ENCODE data around the gene PRAMEF18. TPM values are rescaled to one million over a fixed set of nuclear protein-coding genes. Genes with fewer than 3 reads are reported as not detected.
"Not testable (repeated sequence)": the region's sequence is repeated elsewhere in the genome, so short reads cannot be mapped to it uniquely, and the experiment has no call there.

PRAMEF18 gene
- not detected for total RNA-seq
- under 1 TPM in 1 of 2 donors, not detected in 1; 0.08 TPM for polyA plus RNA-seq (ENCODE audit: insufficient read length in 2 of 2)
- long read RNA-seq, donor 1, result 0 reads
- long read RNA-seq, donor 2, result 0 reads
- long read RNA-seq, donor 3, result 0 reads
- long read RNA-seq, donor 4, result 0 reads

DNA sequence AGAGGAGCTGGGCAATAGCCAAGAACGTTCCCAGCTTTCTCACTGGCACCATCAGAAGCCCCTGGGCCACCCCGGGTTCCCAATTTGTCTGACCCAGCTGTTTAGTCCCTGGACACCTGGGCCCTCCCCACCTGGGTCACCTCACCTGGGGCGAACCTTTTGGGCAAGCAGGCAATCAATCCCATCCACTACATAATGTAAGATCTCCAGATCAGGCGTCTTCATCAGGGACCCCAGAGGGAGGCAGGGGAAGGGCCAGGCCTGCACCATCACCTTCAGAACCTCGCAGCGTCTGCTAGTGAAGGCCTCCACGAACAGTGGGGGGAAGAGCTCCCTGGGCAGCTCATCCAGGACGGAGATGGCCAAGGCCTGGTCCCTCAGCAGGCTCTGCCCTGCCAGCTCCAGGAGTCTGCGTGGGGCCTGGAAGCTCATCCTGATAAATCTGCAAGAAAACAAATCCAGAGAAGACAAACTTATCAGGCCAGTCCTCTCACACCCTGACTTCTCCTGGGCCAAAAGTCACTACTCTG, at the start of gene PRAMEF18:
PRAMEF18 (minus strand) TSS at position 480 of the 530 bp plus-strand sequence; CDS start at position 432, 48 bp downstream.
- not testable (repeated sequence) for H3K27ac ChIP-seq (ENCODE audit: low read depth, low read length); DNase-seq (ENCODE audit: low read depth in 4 of 6, low spot score in 6 of 6); H3K4me3 ChIP-seq (ENCODE audit: low read depth, low read length); H3K36me3 ChIP-seq (ENCODE audit: control insufficient read depth, insufficient read depth, low read length); H3K4me1 ChIP-seq (ENCODE audit: control insufficient read depth, insufficient read depth, low read length); H3K9me3 ChIP-seq (ENCODE audit: control insufficient read depth, insufficient read depth, low read length); H3K27me3 ChIP-seq (ENCODE audit: control insufficient read depth, insufficient read depth, low read length)
- 72% methylated on average over 6 of the region's 9 CpGs for WGBS (ENCODE audit: insufficient coverage)

- not testable (repeated sequence) for H3K4me1 ChIP-seq (ENCODE audit: control insufficient read depth, insufficient read depth, low read length); H3K9me3 ChIP-seq (ENCODE audit: control insufficient read depth, insufficient read depth, low read length); H3K27me3 ChIP-seq (ENCODE audit: control insufficient read depth, insufficient read depth, low read length); H3K36me3 ChIP-seq (ENCODE audit: control insufficient read depth, insufficient read depth, low read length); DNase-seq (ENCODE audit: low read depth in 4 of 6, low spot score in 6 of 6); H3K27ac ChIP-seq (ENCODE audit: low read depth, low read length); H3K4me3 ChIP-seq (ENCODE audit: low read depth, low read length)
- WGBS (ENCODE audit: insufficient coverage), result no CpG with 5 or more reads among the region's 3 CpGs
Observed at GRCh38 chr1:13265124-13265523, 39.2 kb upstream of the PRAMEF18 start.

DNA sequence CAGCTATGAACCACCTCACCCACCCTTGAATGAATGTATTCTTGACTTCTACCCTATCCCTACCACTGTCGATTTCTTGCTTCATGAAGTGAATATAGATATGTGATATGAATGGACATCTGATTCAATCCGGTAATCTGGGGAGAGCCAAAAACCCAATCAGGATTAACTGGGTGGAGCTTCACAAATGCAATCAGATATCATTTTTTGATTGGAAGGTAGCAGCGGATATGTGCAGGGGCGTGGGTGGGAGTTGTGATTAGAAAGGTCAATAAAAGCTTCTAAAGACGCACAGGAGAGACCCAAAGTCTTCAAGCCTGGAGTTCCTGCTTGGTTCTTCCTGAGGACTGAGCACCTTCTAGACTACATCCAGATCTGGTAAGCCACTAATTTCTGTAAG, 27.9 kb upstream of the PRAMEF18 start, which contains the start of gene PRAMEF5:
PRAMEF5 (plus strand) TSS at position 301 of the 400 bp plus-strand sequence. CDS start 5,071 bp downstream, outside the sequence.
- no CpG with 5 or more reads among the region's 5 CpGs for WGBS (ENCODE audit: insufficient coverage)
- H3K27ac ChIP-seq (ENCODE audit: low read depth, low read length); DNase-seq (ENCODE audit: low read depth in 4 of 6, low spot score in 6 of 6); H3K4me3 ChIP-seq (ENCODE audit: low read depth, low read length); H3K27me3 ChIP-seq (ENCODE audit: control insufficient read depth, insufficient read depth, low read length); H3K4me1 ChIP-seq (ENCODE audit: control insufficient read depth, insufficient read depth, low read length); H3K9me3 ChIP-seq (ENCODE audit: control insufficient read depth, insufficient read depth, low read length); H3K36me3 ChIP-seq (ENCODE audit: control insufficient read depth, insufficient read depth, low read length): not testable (repeated sequence)

DNA sequence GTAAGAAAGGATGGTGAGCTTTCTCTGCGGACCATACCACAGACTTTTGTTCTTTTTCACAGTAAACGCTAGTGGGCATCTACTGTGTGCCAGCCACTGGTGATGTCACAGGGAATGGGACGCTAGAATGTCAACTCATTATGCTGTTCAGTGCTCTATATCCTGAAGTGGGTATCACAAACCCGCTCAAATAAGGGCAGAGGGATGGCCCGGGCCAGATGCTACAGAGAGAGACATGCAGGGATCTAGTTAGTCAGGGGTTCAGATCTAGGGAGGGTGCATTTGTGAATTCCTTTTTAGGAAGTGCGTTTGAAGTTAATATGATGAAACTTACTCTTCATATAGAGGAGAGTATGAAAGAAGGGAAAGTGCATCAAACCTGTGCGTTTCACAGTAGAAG, 21.2 kb upstream of the PRAMEF18 start:
- 95% methylated on average over 3 of the region's 7 CpGs for WGBS (ENCODE audit: insufficient coverage)
- not testable (repeated sequence) for H3K4me1 ChIP-seq (ENCODE audit: control insufficient read depth, insufficient read depth, low read length); H3K27ac ChIP-seq (ENCODE audit: low read depth, low read length); H3K27me3 ChIP-seq (ENCODE audit: control insufficient read depth, insufficient read depth, low read length); H3K4me3 ChIP-seq (ENCODE audit: low read depth, low read length); H3K9me3 ChIP-seq (ENCODE audit: control insufficient read depth, insufficient read depth, low read length); DNase-seq (ENCODE audit: low read depth in 4 of 6, low spot score in 6 of 6); H3K36me3 ChIP-seq (ENCODE audit: control insufficient read depth, insufficient read depth, low read length)

DNA sequence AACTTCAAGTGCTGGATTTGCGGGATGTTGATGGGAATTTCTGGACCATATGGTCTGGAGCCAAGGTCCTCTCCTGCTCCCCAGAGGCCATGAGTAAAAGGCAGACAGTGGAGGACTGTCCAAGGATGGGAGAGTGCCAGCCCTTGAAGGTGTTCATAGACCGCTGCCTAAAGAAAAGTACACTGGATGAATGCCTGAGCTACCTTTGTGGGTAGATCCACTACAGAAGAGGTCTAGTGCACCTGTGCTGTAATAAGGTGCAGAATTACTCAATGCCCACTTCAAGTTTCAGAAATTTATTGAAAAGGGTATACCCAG, 20.6 kb upstream of the PRAMEF18 start:
- DNase-seq (ENCODE audit: low read depth in 4 of 6, low spot score in 6 of 6); H3K27me3 ChIP-seq (ENCODE audit: control insufficient read depth, insufficient read depth, low read length); H3K4me1 ChIP-seq (ENCODE audit: control insufficient read depth, insufficient read depth, low read length); H3K4me3 ChIP-seq (ENCODE audit: low read depth, low read length); H3K36me3 ChIP-seq (ENCODE audit: control insufficient read depth, insufficient read depth, low read length); H3K27ac ChIP-seq (ENCODE audit: low read depth, low read length); H3K9me3 ChIP-seq (ENCODE audit: control insufficient read depth, insufficient read depth, low read length): not testable (repeated sequence)
- 79% methylated on average over 2 of the region's 2 CpGs for WGBS (ENCODE audit: insufficient coverage)

DNA sequence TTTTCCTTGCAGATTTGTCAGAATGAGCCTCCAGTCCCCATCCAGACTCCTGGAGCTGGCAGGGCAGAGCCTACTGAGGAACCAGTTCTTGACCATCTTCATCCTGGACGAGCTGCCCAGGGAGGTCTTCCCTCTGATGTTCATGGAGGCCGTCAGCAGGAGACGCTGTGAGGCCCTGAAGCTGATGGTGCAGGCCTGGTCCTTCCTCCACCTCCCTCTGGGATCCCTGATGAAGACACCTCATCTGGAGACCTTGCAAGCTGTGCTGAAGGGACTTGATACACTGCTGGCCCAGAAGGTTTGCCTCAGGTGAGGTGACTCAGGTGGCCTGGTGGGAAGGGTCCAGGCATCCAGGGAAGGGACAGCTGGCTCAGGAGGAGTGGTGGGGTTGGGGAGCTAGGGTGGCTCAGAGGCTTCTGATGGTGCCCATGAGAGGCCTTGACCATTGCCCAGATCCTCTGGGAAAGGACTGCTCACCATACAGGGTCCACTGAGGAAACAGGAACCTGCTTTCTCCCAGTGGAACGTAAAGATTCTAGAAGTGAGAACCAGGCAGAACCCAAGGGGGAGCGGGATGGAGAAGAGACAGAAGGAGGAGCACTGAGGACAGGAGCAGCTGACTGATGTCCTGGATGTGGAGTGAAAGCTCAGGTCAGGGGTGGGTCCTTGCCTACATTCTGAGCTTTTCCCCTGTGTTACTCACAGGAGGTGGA, 20.0 kb upstream of the PRAMEF18 start:
- H3K9me3 ChIP-seq (ENCODE audit: control insufficient read depth, insufficient read depth, low read length); H3K27me3 ChIP-seq (ENCODE audit: control insufficient read depth, insufficient read depth, low read length); H3K36me3 ChIP-seq (ENCODE audit: control insufficient read depth, insufficient read depth, low read length); H3K4me1 ChIP-seq (ENCODE audit: control insufficient read depth, insufficient read depth, low read length); H3K4me3 ChIP-seq (ENCODE audit: low read depth, low read length); H3K27ac ChIP-seq (ENCODE audit: low read depth, low read length); DNase-seq (ENCODE audit: low read depth in 4 of 6, low spot score in 6 of 6): not testable (repeated sequence)
- WGBS (ENCODE audit: insufficient coverage), result 71% methylated on average over 5 of the region's 5 CpGs

GRCh38 chr1:13243536-13244263, 17.7 kb upstream of the PRAMEF18 start:
- not testable (repeated sequence) for H3K36me3 ChIP-seq (ENCODE audit: control insufficient read depth, insufficient read depth, low read length); H3K4me1 ChIP-seq (ENCODE audit: control insufficient read depth, insufficient read depth, low read length); DNase-seq (ENCODE audit: low read depth in 4 of 6, low spot score in 6 of 6); H3K27me3 ChIP-seq (ENCODE audit: control insufficient read depth, insufficient read depth, low read length); H3K27ac ChIP-seq (ENCODE audit: low read depth, low read length); H3K9me3 ChIP-seq (ENCODE audit: control insufficient read depth, insufficient read depth, low read length); H3K4me3 ChIP-seq (ENCODE audit: low read depth, low read length)
- 85% methylated on average over 4 of the region's 9 CpGs for whole genome bisulfite sequencing (ENCODE audit: insufficient coverage)

- H3K36me3 ChIP-seq (ENCODE audit: control insufficient read depth, insufficient read depth, low read length); DNase-seq (ENCODE audit: low read depth in 4 of 6, low spot score in 6 of 6); H3K27ac ChIP-seq (ENCODE audit: low read depth, low read length); H3K4me3 ChIP-seq (ENCODE audit: low read depth, low read length); H3K27me3 ChIP-seq (ENCODE audit: control insufficient read depth, insufficient read depth, low read length); H3K9me3 ChIP-seq (ENCODE audit: control insufficient read depth, insufficient read depth, low read length); H3K4me1 ChIP-seq (ENCODE audit: control insufficient read depth, insufficient read depth, low read length): not testable (repeated sequence)
- 78% methylated on average over 4 of the region's 4 CpGs for WGBS (ENCODE audit: insufficient coverage)
Observed at GRCh38 chr1:13239633-13240032, 13.7 kb upstream of the PRAMEF18 start.

DNA sequence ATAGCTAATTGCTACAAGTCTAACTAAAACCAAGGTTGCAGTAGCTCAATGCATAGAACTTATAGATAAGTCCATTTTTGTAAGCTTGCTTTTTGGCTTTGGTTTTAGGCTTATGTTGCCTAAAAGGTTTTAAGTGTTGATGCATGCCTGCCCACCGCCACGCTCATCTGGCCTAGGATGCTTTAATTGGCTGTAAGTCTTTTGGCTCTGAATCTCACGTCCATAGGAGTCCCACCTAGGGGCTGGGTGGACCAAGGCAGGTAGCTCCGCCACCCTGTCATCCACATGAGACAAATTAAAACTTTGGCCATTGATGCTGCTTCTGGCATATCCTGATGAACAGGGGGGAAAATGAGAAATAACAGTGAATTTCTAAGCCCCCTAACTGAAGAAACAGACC, 11.6 kb upstream of the PRAMEF18 start:
- H3K9me3 ChIP-seq (ENCODE audit: control insufficient read depth, insufficient read depth, low read length); H3K4me3 ChIP-seq (ENCODE audit: low read depth, low read length); H3K27me3 ChIP-seq (ENCODE audit: control insufficient read depth, insufficient read depth, low read length); H3K27ac ChIP-seq (ENCODE audit: low read depth, low read length); H3K4me1 ChIP-seq (ENCODE audit: control insufficient read depth, insufficient read depth, low read length); DNase-seq (ENCODE audit: low read depth in 4 of 6, low spot score in 6 of 6); H3K36me3 ChIP-seq (ENCODE audit: control insufficient read depth, insufficient read depth, low read length): not testable (repeated sequence)
- 90% methylated on average over 3 of the region's 4 CpGs for WGBS (ENCODE audit: insufficient coverage)

DNA sequence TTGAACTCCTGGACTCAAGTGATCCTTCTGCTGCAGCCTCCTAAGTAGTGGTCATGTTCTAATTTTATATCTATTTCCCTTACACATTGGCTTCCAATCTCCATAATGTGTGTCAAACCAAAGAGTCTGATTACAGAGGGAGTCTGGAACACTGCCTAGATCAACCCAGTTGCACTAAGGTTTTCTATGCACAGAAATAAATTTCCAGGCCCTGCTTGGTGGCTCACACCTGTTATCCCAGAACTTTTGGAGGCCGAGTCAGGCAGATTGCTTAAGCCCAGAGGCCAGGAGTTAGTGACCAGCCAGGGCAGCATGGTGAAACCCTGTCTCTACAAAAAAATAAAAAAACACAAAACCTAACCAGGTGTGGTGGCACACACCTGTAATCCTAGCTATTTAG, 8.1 kb upstream of the PRAMEF18 start:
- H3K4me1 ChIP-seq (ENCODE audit: control insufficient read depth, insufficient read depth, low read length); H3K27ac ChIP-seq (ENCODE audit: low read depth, low read length); H3K4me3 ChIP-seq (ENCODE audit: low read depth, low read length); DNase-seq (ENCODE audit: low read depth in 4 of 6, low spot score in 6 of 6); H3K27me3 ChIP-seq (ENCODE audit: control insufficient read depth, insufficient read depth, low read length); H3K36me3 ChIP-seq (ENCODE audit: control insufficient read depth, insufficient read depth, low read length); H3K9me3 ChIP-seq (ENCODE audit: control insufficient read depth, insufficient read depth, low read length): not testable (repeated sequence)
- WGBS (ENCODE audit: insufficient coverage), result 75% methylated on average over 1 of the region's 1 CpG

Measured in spinal cord (tissue), 10 donors.